Panc1 (cell line): ENCODE measurements around the gene FAM131A. TPM values are rescaled to one million over a fixed set of nuclear protein-coding genes. Genes with fewer than 3 reads are reported as not detected.
"Not testable (repeated sequence)": the region's sequence is repeated elsewhere in the genome, so short reads cannot be mapped to it uniquely, and the experiment has no call there.

Experiments used
- ATAC-seq: fragments of 200-7000 bp; cut with Tn5 transposase; 2 replicates; pipeline ENCODE4 v1.9.1; 2020; ENCODE audit warnings: mild to moderate bottlenecking, moderate library complexity
- BruUV-seq: library from RNA; stranded (reverse); fragments of 400-500 nt; replicated peaks from 2 replicates; lab custom pipeline; 2021; lab: Mats Ljungman, UMichigan
- CTCF ChIA-PET: fragments of 300-600 bp; sonication (Branson Sonifier 250); formaldehyde crosslinking; loops from one replicate; lab custom pipeline; 2022; ENCODE audit warnings: antibody characterized with exemption; lab: Charles Lee
- POLR2A ChIA-PET: fragments of 300-600 bp; sonication (Branson Sonifier 250); formaldehyde crosslinking; loops from one replicate; lab custom pipeline; 2022; ENCODE audit warnings: antibody characterized with exemption; lab: Charles Lee
- DNase-seq: peaks from one replicate; pipeline ENCODE4 v3.0.0-alpha.2; 2010; ENCODE audit warnings: low read depth, low spot score
- H3K27ac ChIP-seq: 2 replicates; pipeline ENCODE4 v1.5.1; 2011; ENCODE audit warnings: mild to moderate bottlenecking, low read length, inconsistent platforms
- H3K27me3 ChIP-seq: fragments of 200-500 bp; sonication (Bioruptor generic); 2 replicates; pipeline ENCODE4 v1.6.0; 2014; ENCODE audit warnings: low read length, inconsistent platforms; ENCODE audit not compliant: control insufficient read depth, insufficient read depth
- H3K36me3 ChIP-seq: fragments of 200-500 bp; sonication (Bioruptor generic); 2 replicates; pipeline ENCODE4 v1.5.1; 2014; ENCODE audit warnings: inconsistent platforms, mild to moderate bottlenecking, low read length, moderate library complexity; ENCODE audit not compliant: control insufficient read depth, insufficient read depth
- H3K4me1 ChIP-seq: 2 replicates; pipeline ENCODE4 v1.5.1; 2011; ENCODE audit warnings: inconsistent platforms, mild to moderate bottlenecking, low read length, moderate library complexity; ENCODE audit not compliant: control insufficient read depth, insufficient read depth
- H3K4me3 ChIP-seq, 2 experiments: 2 replicates each; pipeline ENCODE4 v1.5.1; 2011 to 2012; ENCODE audit warnings: low read depth in 2 of 2, low read length in 2 of 2, mild to moderate bottlenecking in 2 of 2, inconsistent platforms in 1 of 2, moderate library complexity in 1 of 2
- H3K9me3 ChIP-seq: fragments of 200-500 bp; sonication (Bioruptor generic); 2 replicates; pipeline ENCODE4 v1.5.1; 2014; ENCODE audit warnings: low read depth, mild to moderate bottlenecking, inconsistent platforms, low read length, moderate library complexity; ENCODE audit not compliant: control insufficient read depth, insufficient read depth
- CTCF ChIP-seq: fragments of 450-650 bp; IDR thresholded peaks from 2 replicates; pipeline ENCODE4 v1.5.1; 2017; ENCODE audit warnings: mild to moderate bottlenecking
- POLR2AphosphoS5 ChIP-seq: IDR thresholded peaks from 2 replicates; pipeline ENCODE4 v1.6.1; 2012; ENCODE audit warnings: mild to moderate bottlenecking, low read depth, low read length, moderate library complexity
- REST ChIP-seq, 2 experiments: IDR thresholded peaks; 2 replicates each; pipeline ENCODE4 v1.6.1; 2011 to 2012; ENCODE audit warnings: low read depth in 2 of 2, control low read depth in 1 of 2, low read length in 1 of 2, mild to moderate bottlenecking in 1 of 2, moderate library complexity in 1 of 2; ENCODE audit not compliant: insufficient read depth in 1 of 2
- SIN3A ChIP-seq: IDR thresholded peaks from 2 replicates; pipeline ENCODE4 v1.6.1; 2012; ENCODE audit warnings: low read depth, mild to moderate bottlenecking, low read length, moderate library complexity, borderline replicate concordance; ENCODE audit not compliant: insufficient read depth
- TCF7L2 ChIP-seq: IDR thresholded peaks from 2 replicates; pipeline ENCODE4 v1.6.1; 2011; ENCODE audit warnings: mild to moderate bottlenecking, low read depth, low read length, inconsistent platforms
- in situ Hi-C: cut with HindIII; loops from 2 replicates; pipeline ENCODE4 v1.10.0; 2016; ENCODE audit warnings: low sequenced_read_pairs, low pct_unique_long_range_greater_than_20kb
- intact Hi-C: fragments of 100-400 bp; cut with micrococcal nuclease; formaldehyde crosslinking; loops from one replicate; pipeline ENCODE4 v1.10.0; 2022; ENCODE audit not compliant: unreplicated experiment
- total RNA-seq: library from RNA; stranded (reverse); gene quantifications from one replicate; pipeline ENCODE4 v1.2.1, GENCODE V29; 2021; ENCODE audit not compliant: unreplicated experiment

The FAM131A gene
- total RNA-seq, 1 experiment from 2014 or later = 30.1 TPM

GRCh38 chr3:184338511-184338945, 1.1 kb downstream of the FAM131A start:
- Histone ChIP-seq H3K27me3 (no peaks in the 10 kb centered on the region), H3K27ac (no peak overlapping the region), H3K36me3 (no peaks in the 10 kb centered on the region; the same call in 1 of the 2 replicates), H3K9me3 (no peaks in the 10 kb centered on the region), H3K4me1 (peaks cover 31% of the 10 kb centered on the region), H3K4me3 (no peak overlapping the region)
- intact Hi-C loops (no loop called here), in situ Hi-C loops (no loop called here)
- POLR2A ChIA-PET = no interaction called here
- TF ChIP-seq SIN3A (no peak), POLR2AphosphoS5 (no peak), REST (IDR thresholded peaks at IDR 0.05; ENCODE audit: insufficient read depth in 1 of 2, low read depth in 2 of 2, low read length in 1 of 2) (no peak), TCF7L2 (no peak), CTCF (no peak)
- CTCF ChIA-PET = no interaction called here
- no peak for DNase-seq
- BruUV-seq = no TSS peak
- ATAC-seq = no peak

GRCh38 chr3:184339001-184339400, 1.6 kb downstream of the FAM131A start:
- intact Hi-C loops = no loop called here
- peaks cover 27% of the 10 kb centered on the region for H3K4me1 ChIP-seq
- H3K27me3 ChIP-seq = no peaks in the 10 kb centered on the region
- ATAC-seq = no peak
- no peak for TF ChIP-seq CTCF
- no peak for TF ChIP-seq POLR2AphosphoS5
- no peak for TF ChIP-seq TCF7L2
- no peak for TF ChIP-seq REST (IDR thresholded peaks at IDR 0.05; ENCODE audit: insufficient read depth in 1 of 2, low read depth in 2 of 2, low read length in 1 of 2)
- TF ChIP-seq SIN3A = no peak
- POLR2A ChIA-PET = interaction anchor here (0.6 kb wide), 1 partner anchor 11 kb away, joined by 3 read pairs; no protein-coding TSS in a partner anchor
- H3K4me3 ChIP-seq = no peak overlapping the region
- no peak for DNase-seq
- in situ Hi-C loops = no loop called here
- H3K27ac ChIP-seq = no peak overlapping the region
- BruUV-seq = no TSS peak
- H3K9me3 ChIP-seq = no peaks in the 10 kb centered on the region
- CTCF ChIA-PET = no interaction called here
- no peaks in the 10 kb centered on the region; the same call in 1 of the 2 replicates for H3K36me3 ChIP-seq

- POLR2A ChIA-PET = interaction anchor here (0.6 kb wide), 1 partner anchor 12 kb away, joined by 3 read pairs; no protein-coding TSS in a partner anchor
- H3K36me3 ChIP-seq, in situ Hi-C loops, BruUV-seq, DNase-seq, ATAC-seq, intact Hi-C loops, H3K27me3 ChIP-seq, CTCF ChIA-PET, H3K4me3 ChIP-seq, H3K27ac ChIP-seq, H3K9me3 ChIP-seq: not testable (repeated sequence)
- peaks cover 21% of the 10 kb centered on the region for H3K4me1 ChIP-seq
Observed at GRCh38 chr3:184339451-184340135, 2.2 kb downstream of the FAM131A start.
